Sigmoid colon (tissue), 7 donors: ENCODE results near the gene AATF. TPM values are rescaled to one million over a fixed set of nuclear protein-coding genes. Genes with fewer than 3 reads are reported as not detected.

Source experiments
- DNase-seq: peaks from one replicate; pipeline ENCODE4 v3.0.0-alpha.2; 2019
- H3K27ac ChIP-seq, 4 donors: fragments of 200-600 bp; sonication (generic); one replicate each; pipeline ENCODE4 v1.5.1; 2016 to 2019; ENCODE audit warnings: mild to moderate bottlenecking in 1 of 4
- H3K27me3 ChIP-seq, 3 donors: fragments of 200-600 bp; sonication (generic); one replicate each; pipeline ENCODE4 v1.5.1; 2019; ENCODE audit warnings: mild to moderate bottlenecking in 1 of 3
- H3K36me3 ChIP-seq, 4 donors: fragments of 200-600 bp; sonication (generic); one replicate each; pipeline ENCODE4 v1.5.1; 2016 to 2019
- H3K4me1 ChIP-seq, 4 donors: fragments of 200-600 bp; sonication (generic); one replicate each; pipeline ENCODE4 v1.5.1; 2017 to 2019
- H3K4me3 ChIP-seq, 4 donors: fragments of 200-600 bp; sonication (generic); one replicate each; pipeline ENCODE4 v1.5.1; 2017 to 2019; ENCODE audit warnings: mild to moderate bottlenecking in 2 of 4, moderate library complexity in 1 of 4
- H3K9me3 ChIP-seq, 4 donors: fragments of 200-600 bp in 3 of 4; sonication (generic) in 3 of 4; one replicate each; pipeline versions ENCODE4 v1.5.1 to v1.6.1; 2013 to 2019
- EP300 ChIP-seq, 4 donors: sonication (generic); formaldehyde crosslinking; IDR thresholded peaks; one replicate each; pipeline ENCODE4 v1.6.1; 2017; ENCODE audit warnings: antibody characterized with exemption in 4 of 4
- POLR2A ChIP-seq, 2 donors: fragments of 450-650 bp; IDR thresholded peaks; one replicate each; pipeline ENCODE4 v1.6.1; 2016; ENCODE audit warnings: antibody characterized with exemption in 2 of 2, mild to moderate bottlenecking in 2 of 2, moderate library complexity in 2 of 2
- POLR2AphosphoS5 ChIP-seq, 4 donors: sonication (generic); formaldehyde crosslinking; IDR thresholded peaks; one replicate each; pipeline ENCODE4 v1.6.1; 2017; ENCODE audit warnings: antibody characterized with exemption in 4 of 4
- WGBS, 2 donors: extraction: QIAGEN DNeasy Blood & Tissue Kit; methylation state at CpG; one replicate each; pipeline ENCODE4 v1.1.7; 2013; 5-methylcytosine and 5-hydroxymethylcytosine counted together
- intact Hi-C: fragments of 100-400 bp; cut with DNase I; formaldehyde crosslinking; loops from one replicate; pipeline ENCODE4 v1.15.1; 2023
- polyA plus RNA-seq, 3 donors: library from polyadenylated mRNA; stranded (reverse); fragments of 200-250 nt; gene quantifications; one replicate each; pipeline ENCODE4 v1.2.3, GENCODE V29; 2013
- total RNA-seq, 4 donors: library from RNA; depleted of rRNA; stranded (reverse); fragments of >200 nt; gene quantifications; one replicate each; pipeline ENCODE4 v1.1.0, GENCODE V29; 2016
- TF ChIP-seq, protein P1 (sequence below), 4 experiments: fragments of 450-650 bp in 3 of 4; fragments of 200-600 bp in 1 of 4; IDR thresholded peaks; one replicate each; pipeline ENCODE4 v1.5.1; 2016 to 2019; ENCODE audit warnings: antibody characterized with exemption in 4 of 4, mild to moderate bottlenecking in 3 of 4, moderate library complexity in 2 of 4
- donor health status: healthy with polysubstance abuse.
- donor health status: Bipolar disorder and iron deficiency.
- donor health status: healthy.

The AATF gene
- total and polyA plus RNA-seq, 7 donors = 27.6 to 38.3 (median 33.2) TPM

DNA sequence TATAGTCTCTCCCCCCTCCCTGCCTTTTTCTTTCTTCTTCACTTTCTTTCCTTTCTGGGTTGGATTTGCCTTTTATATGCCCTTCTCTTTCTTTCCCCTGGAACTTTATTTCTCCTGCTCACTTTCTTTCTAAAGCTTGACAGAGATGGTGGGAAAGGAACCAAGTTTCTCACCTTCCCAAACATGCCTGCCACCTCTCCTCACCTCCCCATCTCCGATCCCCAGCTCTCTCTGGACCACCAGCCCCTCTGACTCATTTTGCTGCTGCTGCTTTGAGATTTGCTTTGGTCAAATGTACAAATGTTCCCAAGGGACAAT is 18.2 kb upstream of the AATF start:
- Histone ChIP-seq H3K27ac (no peak overlapping the region), H3K4me1 (peaks cover 0 to 42% (median 41%) of the 10 kb centered on the region in 4 donors), H3K4me3 (no peak overlapping the region), H3K9me3 (no peaks in the 10 kb centered on the region), H3K36me3 (no peaks in the 10 kb centered on the region), H3K27me3 (peaks cover 77 to 91% (median 84%) of the 10 kb centered on the region in 3 donors)
- intact Hi-C loops = no loop called here
- no peak for DNase-seq
- WGBS, 2 donors = 61 to 75% methylated on average over 1 of the region's 1 CpG
- TF ChIP-seq, protein P1, sequence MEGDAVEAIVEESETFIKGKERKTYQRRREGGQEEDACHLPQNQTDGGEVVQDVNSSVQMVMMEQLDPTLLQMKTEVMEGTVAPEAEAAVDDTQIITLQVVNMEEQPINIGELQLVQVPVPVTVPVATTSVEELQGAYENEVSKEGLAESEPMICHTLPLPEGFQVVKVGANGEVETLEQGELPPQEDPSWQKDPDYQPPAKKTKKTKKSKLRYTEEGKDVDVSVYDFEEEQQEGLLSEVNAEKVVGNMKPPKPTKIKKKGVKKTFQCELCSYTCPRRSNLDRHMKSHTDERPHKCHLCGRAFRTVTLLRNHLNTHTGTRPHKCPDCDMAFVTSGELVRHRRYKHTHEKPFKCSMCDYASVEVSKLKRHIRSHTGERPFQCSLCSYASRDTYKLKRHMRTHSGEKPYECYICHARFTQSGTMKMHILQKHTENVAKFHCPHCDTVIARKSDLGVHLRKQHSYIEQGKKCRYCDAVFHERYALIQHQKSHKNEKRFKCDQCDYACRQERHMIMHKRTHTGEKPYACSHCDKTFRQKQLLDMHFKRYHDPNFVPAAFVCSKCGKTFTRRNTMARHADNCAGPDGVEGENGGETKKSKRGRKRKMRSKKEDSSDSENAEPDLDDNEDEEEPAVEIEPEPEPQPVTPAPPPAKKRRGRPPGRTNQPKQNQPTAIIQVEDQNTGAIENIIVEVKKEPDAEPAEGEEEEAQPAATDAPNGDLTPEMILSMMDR (IDR thresholded peaks at IDR 0.05) = no peak
- TF ChIP-seq EP300 (IDR thresholded peaks at IDR 0.05) (no peak), POLR2A (IDR thresholded peaks at IDR 0.05) (no peak), POLR2AphosphoS5 (IDR thresholded peaks at IDR 0.05) (no peak)

DNA sequence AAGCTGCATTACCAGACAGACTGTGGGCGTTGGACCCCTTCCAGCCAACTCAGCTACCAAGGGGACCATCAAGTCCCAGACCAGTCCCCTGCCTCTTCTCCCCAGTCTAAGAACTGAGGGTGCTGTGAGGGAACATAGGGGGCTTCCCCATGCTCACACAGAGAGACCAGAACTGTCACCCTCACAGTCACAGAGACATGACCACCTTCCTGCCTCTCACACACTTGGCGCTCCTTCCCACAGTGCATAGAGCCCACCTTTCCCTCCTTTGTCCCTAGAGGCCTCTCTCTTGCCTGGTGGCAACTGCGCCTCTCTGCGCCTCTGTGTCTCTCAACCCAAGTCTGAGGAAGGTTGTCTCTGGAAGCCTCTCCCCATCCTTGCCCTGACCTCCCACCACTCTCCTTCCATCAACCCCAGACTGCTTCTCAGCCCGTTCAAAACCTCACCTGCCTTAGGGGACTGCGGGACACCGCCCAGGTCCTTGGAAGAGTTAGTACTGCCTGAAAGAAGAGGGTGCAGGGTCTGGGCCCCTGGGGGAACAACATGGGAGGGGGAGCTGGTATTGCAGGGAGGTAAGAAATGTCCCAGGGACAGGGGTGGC is 17.6 kb upstream of the AATF start:
- Histone ChIP-seq H3K27ac (no peak overlapping the region), H3K4me3 (no peak overlapping the region), H3K27me3 (peaks cover 84 to 97% (median 89%) of the 10 kb centered on the region in 3 donors), H3K36me3 (no peaks in the 10 kb centered on the region), H3K9me3 (no peaks in the 10 kb centered on the region), H3K4me1 (peaks cover 0 to 49% (median 47%) of the 10 kb centered on the region in 4 donors)
- intact Hi-C loops = no loop called here
- TF ChIP-seq POLR2AphosphoS5 (IDR thresholded peaks at IDR 0.05) = no peak
- TF ChIP-seq, protein P1 (IDR thresholded peaks at IDR 0.05) = no peak
- no peak for TF ChIP-seq EP300 (IDR thresholded peaks at IDR 0.05)
- no peak for TF ChIP-seq POLR2A (IDR thresholded peaks at IDR 0.05)
- WGBS, 2 donors = 42 to 51% methylated on average over 7 of the region's 7 CpGs
- no peak for DNase-seq

DNA sequence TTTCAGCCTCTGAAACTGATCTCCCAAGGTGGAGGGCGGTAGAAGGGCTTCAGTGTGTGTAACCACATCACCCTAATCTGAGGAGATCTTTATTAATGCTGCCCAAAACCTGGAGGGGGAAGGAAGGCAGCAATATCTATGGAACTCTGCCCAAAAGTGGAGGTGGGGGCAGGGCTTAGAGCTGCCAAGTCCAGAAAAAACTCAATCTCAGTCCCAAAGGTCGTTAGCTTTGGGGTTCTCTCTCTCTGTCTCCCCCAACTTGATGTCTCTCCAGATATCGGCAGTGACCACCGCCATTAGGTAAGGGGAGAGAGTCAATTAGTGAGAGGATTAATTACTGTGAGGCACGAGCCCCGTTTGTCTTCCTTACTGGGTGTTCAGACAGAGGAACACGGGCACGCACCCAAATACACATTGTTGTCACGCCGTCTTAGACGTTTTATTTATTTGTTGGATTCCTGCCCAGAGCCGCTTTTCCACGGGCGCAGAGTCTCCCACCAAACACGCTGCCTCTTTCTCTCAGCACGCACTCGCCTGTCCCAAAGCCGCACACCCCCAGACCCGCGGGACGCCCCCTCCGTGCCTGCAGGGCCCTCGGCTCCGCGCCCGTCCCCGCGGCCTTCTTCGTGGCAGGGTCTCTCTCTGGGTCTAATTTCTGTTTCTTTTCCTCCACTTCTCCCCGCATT is 16.9 kb upstream of the AATF start:
- H3K4me1 ChIP-seq = peaks cover 0 to 55% (median 54%) of the 10 kb centered on the region in 4 donors
- H3K27me3 ChIP-seq = peaks cover 90 to 100% (median 96%) of the 10 kb centered on the region in 3 donors

GRCh38 chr17:36932383-36932693 is 16.4 kb upstream of the AATF start:
- Histone ChIP-seq H3K27me3 (peaks cover 93 to 100% (median 99%) of the 10 kb centered on the region in 3 donors), H3K4me3 (peak overlapping the region in 3 of 4 donors; percentile 5 to 24 (median 14)), H3K9me3 (no peaks in the 10 kb centered on the region), H3K27ac (no peak overlapping the region), H3K36me3 (no peaks in the 10 kb centered on the region), H3K4me1 (peaks cover 0 to 60% (median 59%) of the 10 kb centered on the region in 4 donors)
- no peak for DNase-seq
- intact Hi-C loops = no loop called here
- 3 to 7% methylated on average over 16 of the region's 16 CpGs for WGBS, 2 donors
- TF ChIP-seq, protein P1 (IDR thresholded peaks at IDR 0.05) = no peak
- TF ChIP-seq EP300 (IDR thresholded peaks at IDR 0.05) (no peak), POLR2AphosphoS5 (IDR thresholded peaks at IDR 0.05) (no peak), POLR2A (IDR thresholded peaks at IDR 0.05) (no peak)

More for the DNA sequence above, 16.9 kb upstream of the AATF start:
- H3K4me3 ChIP-seq = peak overlapping the region in 3 of 4 donors; percentile 5 to 24 (median 14)
- DNase-seq = no peak
- 5% methylated on average over 30 of the region's 30 CpGs for WGBS, 2 donors
- no peaks in the 10 kb centered on the region for H3K9me3 ChIP-seq
- TF ChIP-seq POLR2AphosphoS5 (IDR thresholded peaks at IDR 0.05) (peak in 1 of 4 donors; percentile 43), EP300 (IDR thresholded peaks at IDR 0.05) (no peak)
- intact Hi-C loops = no loop called here
- H3K27ac ChIP-seq = no peak overlapping the region
- H3K36me3 ChIP-seq = no peaks in the 10 kb centered on the region

DNA sequence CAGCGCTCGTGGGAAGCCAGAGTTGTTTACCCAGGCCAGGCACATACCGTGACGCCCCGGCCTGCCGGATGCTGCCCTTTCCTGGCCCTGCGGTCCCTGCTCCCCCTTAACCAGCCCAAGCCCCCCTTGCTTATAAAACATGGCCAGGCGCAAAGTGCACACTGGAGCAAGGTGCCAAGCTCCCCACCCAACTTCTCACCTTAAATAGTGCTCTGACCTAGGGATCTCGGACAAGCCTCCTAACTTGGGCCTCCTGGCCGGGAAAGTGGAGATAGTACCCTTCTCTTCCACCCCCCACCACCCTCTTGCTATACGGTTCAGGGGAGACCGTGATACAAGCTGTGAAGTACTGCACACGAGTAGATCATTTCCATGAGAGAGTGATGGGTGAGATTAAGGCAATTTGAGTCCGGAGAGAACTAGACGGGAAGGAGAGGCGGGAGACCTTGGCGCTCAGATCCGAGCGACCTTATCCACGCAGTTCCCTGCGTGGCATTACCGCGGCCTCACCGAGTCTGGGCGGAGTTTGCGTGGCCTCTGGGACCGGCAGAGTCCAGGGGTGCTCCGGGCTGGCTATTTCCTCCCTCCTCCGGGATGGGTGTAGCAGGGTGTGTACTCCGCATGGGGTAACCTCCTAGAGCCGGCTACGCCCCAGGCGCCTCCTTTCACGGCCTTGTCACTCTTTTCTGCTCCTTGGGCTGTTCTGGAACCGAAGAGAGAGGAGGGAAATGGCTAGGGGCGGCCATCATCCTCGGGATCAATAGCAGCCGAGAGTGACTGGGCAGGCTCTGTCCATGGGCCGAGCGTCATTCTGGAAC is 15.9 kb upstream of the AATF start:
- H3K36me3 ChIP-seq = no peaks in the 10 kb centered on the region
- intact Hi-C loops = no loop called here
- TF ChIP-seq, protein P1 (IDR thresholded peaks at IDR 0.05) = no peak
- no peak for DNase-seq
- peaks cover 97 to 100% (median 100%) of the 10 kb centered on the region in 3 donors for H3K27me3 ChIP-seq
- no peak overlapping the region for H3K4me3 ChIP-seq
- no peak overlapping the region for H3K27ac ChIP-seq
- peaks cover 0 to 66% (median 64%) of the 10 kb centered on the region in 4 donors for H3K4me1 ChIP-seq
- WGBS, 2 donors = 2 to 5% methylated on average over 40 of the region's 40 CpGs
- no peaks in the 10 kb centered on the region for H3K9me3 ChIP-seq
